NOMO-1 (cell line): ENCODE results near the gene CD9.
A peak's percentile ranks its signal among the peaks of the same experiment; 100 is the strongest.

Experiments used
- DNase-seq, 2 experiments: peaks; one replicate each; lab custom pipeline; 2025; ENCODE audit not compliant: unreplicated experiment in 2 of 2; lab: John Stamatoyannopoulos, UW

The CD9 gene

DNA sequence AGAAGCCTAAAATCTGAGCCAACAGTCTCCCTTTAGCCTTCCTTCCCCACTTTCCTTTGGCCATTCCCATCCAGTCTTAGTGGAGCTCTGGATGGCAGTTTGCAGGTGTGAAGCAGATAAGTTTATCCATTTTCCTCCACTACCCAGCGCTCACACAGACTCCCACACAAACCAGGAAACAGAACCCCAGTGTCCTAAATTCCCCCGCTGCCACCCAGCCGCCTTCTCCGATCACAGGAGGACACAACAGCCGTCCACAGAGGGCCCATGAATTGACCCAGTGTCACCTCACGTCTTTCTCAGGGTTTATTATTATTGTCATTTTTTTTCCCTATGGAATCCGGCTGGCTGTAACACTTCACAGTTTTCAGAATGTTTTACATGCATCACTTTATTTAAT lies 16.4 kb downstream of the CD9 start:
- no peak for DNase-seq

DNA sequence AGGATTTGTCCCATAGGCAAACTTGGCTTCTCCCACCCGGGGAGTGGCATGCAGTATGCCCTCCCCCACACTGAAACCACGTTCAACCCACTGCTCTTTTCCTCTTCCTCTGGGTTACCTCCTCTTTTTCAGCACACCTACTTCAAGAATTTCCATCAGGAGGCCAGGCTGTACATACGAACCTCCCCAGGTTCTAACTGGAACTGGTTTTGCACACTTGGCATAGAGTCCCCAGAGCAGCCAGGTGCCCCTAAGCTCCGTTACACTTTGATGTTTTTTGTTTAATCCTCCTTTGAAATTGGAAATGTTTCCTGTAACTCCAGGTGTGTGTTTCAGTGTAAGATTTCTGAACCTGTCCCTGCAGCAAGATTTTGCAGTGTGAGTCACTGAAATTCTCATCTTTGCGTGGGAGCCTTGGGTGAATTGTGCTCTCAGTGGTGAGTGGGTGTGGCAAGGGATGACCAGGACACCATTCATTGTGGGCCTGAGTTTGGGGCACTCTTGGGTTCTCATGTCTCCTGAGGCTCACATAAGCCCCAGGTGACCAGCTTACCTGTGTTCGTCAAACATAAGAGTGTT lies 18.2 kb downstream of the CD9 start:
- DNase-seq: no peak

DNA sequence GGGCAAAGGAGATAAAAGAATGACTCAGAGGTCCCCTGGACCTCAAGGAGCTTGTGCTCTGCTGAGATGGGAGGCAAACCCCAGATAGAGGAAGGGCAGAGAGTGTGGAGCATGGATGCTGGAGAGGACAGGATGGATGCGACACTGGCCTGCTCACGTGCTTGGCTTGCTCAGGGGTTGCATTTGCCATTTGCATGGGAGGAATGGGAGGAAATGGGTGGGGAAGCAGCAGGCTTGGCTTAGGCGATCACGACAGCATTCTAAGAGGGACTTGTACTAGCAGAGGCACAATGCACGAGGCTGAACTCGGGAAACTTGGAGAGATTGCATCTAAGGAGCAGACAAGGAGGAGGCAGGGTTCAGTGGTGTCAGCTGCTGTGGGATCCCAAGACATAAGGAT lies 19.8 kb downstream of the CD9 start:
- DNase-seq: no peak

DNA sequence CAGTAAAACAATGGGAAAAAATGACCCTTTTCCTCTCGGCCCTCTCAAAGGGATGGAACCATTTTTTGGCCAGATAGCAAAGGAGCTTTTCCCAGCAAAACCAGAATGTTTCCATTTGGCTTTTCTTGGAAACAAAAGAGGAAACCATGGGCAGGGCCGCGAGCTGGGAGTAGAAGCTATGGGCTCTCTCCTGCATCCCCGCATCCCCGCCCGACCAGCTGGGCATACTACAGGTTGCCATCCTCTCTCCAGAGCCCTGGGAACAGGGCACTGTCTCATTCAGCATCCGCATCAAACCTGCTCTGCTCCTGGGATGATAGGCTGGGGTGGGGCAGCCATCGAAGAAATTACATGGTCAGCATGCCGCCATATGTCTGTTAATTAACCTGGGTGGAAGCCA lies 20.9 kb downstream of the CD9 start:
- no peak for DNase-seq

DNA sequence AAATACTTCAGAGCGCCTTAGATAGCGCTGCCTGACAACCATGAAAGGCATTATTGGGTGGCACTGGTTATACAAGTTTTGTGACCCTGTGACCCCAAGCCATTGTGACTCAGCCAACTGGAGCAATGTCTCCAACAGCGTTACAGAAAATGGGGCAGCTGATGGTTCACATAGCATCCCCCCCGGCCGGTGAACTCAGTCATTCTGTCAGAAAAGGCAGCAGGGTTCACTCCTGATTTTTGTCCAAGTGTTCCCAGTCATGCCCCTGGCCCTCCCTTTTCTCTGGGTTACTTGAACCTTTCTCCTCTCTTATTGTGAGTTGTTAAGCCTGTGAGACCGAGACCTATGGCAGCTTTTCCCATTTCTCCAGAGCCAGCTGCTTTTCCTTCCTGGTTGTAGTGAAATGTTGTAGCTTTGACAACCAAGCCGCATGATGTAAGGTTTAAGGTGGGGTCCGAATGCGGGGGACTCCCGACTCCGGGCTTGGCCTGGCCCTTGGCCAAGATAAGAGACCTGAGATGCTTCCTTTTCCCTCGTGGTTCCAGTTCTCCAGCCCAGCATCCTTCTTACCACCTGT lies 22.0 kb downstream of the CD9 start:
- no peak for DNase-seq

DNA sequence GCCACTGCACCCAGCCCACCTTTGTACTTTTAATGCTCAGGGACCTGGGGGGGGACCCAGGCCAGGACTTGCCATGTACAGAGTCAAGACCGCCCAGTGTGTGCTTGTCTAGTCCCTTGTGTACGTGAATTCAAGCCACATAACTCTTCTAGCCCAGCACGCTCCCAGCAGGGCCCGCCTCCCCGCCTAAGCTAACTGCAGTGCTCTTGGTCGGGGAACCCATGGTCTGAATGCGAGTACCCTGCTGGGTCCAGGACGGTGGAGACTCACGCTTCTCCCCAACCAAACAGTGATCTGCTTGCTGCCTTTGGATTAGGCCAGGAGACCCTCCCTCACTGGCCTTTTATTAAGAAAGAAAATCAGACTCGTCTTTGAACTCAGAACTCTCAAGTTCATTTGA lies 23.3 kb downstream of the CD9 start:
- DNase-seq: no peak

DNA sequence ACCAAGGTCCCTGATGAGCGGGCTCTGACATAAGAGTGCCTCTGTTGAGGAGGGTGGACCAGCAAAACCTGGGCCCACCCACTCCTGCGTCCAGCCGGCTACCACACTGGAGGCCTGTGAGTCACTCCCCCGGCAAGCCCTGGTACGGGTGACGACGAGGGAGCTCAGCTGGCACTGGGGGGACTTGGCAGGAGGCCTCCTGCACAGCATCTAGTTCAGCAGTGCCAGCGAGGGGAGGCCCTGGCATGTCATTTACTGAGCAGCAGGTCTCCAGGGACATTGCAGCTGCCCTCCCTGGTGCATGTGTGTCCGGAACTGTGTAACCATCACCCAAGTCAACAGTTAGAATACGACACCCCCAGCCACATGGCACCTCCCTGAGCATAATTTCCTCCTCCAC lies 24.4 kb downstream of the CD9 start:
- no peak for DNase-seq

DNA sequence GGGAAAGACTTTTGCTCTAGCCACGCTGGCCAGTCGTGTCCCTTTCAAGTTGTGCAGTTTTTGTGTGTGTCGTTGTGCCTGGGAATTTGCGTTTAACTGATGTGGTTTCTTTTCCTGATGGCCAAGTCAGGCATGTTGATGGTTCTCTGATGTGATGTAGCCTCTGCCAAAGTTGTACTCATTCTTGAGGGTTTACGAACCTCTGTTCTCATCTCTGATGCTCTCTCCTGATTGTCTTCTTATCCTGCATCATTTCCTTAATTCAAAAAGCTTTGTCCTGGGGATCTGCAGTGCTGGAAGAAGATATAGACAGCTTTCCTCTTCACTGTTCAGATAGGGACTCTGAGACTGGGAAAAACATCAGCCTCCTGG lies 25.4 kb downstream of the CD9 start:
- DNase-seq: no peak

DNA sequence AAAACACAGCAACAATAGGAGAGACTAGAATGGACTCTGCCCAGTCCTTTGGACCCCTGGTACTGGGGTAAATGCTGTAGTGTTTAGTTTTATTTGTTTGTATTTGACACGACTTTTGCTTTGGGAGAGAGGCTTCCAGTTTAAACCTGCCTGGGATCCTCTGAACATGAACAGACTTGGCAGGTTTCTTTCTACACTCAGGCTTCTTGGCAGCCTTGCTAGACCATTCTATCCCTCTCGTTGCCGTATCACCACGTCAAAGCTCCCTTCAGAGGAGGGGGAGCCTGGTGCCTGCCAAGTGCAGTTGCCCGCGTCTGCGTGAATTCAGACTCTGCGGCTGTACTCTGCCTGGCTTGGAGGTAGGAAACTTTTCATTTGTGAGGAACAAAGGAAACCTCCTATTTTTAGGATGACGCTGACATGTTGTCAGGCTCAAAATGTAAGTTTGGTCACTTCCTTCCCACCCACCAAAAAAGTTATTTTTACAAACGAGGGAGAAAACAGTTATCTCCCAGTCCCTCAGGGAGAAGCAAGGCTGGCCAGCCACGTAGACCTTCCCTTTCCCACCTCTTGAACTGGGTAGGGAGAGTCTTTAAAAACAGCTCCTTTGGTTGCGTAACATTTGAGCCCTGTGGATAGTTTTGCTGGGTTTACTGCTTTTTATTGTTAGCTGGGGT lies 25.9 kb downstream of the CD9 start:
- DNase-seq: no peak

DNA sequence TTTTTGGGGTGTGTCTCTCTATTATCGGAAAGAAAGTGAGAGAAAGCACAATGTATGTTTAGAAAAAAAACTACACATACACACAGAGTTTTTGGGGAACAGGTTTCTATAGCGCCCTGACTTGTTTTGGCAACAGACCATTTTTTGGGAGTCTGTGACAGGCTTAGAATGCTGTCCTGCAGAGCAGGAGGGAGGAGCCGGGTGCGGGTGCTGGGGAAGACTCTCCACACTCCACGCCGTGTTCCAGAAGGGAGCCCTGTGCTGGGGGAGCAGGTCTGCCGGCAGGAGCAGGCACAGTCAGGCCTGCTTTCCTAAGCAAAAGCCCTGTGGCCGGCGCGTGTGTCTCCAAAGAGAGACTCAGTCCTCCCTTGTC lies 26.5 kb downstream of the CD9 start:
- no peak for DNase-seq

DNA sequence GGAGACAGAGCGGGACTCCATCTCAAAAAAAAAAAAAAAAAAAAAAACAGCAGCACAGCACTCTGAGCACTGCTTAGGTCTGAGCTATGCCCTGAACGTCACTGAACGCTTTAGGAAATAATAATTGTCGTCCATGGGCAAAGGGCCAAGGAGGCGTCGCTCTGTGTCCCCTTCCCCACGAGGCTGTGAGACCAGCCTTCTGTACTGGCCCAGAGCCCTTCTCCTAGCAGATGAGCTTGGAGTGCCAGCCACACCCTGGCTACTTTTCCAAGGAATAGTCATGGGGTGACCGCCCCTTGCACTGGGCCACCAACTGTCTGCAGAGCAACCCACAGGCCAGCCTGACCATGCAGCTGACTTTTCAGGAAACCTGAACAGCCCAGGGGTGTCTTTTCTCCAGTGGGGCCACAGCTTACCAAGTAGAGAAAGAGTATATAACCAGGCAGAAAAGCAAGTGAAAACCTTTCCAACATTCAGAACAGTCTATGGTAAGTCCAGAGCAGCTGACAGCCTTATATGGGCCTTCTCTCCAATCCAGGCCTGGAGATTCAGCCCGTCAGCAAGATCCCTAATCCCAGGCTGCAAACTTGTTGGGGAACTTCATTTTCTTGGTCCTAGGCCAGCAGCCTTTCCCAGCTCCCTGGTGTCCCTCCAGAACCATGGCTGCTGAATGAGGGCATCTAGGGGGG lies 28.5 kb downstream of the CD9 start:
- no peak for DNase-seq

DNA sequence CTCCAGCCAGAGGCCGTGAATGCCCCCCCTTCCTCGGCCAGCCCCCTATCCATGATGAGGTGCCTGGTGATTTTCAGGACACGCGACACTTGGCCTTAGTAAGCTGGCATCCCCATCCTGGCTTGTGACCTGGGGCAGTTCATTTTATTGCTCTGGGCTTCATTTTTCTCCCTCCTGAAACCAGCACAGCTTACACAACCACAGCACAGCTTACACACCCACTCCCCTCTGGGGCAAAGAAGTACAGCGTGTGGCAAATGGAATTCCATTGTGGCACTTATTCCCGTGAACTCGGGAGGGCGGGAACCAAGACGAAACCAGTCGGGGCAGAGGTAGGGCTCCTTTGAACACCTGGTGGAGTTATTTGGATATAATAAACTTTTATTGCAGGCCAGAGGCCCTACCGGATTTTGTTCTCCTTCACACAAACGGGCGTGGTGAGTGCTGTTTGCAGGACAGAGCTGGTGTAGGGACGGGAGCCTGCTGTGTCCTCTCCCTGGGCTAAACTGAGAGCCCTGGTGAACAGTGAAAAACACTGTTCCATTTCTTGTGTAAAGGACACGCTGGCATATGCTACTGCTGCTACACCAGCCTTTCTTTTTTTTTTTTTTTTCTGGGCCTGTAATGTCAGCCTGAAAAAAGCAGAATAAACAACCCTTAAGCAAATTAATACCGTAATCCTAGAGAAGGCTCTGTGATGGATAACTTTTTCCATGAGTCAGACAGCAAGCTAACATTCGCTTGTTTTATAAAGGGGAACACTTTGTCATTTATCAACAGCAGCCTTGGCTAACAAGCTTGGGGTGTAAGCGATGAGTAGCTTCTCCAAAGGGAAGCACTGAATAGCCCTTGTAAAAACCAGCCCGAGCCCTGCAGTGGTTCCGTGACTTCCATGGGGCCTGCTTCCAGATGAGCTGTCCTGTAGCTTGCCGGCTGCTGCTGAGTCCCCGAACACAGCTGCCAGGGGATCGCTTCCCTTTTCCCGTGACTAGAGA lies 29.3 kb downstream of the CD9 start:
- DNase-seq: peak; percentile 27 to 60

DNA sequence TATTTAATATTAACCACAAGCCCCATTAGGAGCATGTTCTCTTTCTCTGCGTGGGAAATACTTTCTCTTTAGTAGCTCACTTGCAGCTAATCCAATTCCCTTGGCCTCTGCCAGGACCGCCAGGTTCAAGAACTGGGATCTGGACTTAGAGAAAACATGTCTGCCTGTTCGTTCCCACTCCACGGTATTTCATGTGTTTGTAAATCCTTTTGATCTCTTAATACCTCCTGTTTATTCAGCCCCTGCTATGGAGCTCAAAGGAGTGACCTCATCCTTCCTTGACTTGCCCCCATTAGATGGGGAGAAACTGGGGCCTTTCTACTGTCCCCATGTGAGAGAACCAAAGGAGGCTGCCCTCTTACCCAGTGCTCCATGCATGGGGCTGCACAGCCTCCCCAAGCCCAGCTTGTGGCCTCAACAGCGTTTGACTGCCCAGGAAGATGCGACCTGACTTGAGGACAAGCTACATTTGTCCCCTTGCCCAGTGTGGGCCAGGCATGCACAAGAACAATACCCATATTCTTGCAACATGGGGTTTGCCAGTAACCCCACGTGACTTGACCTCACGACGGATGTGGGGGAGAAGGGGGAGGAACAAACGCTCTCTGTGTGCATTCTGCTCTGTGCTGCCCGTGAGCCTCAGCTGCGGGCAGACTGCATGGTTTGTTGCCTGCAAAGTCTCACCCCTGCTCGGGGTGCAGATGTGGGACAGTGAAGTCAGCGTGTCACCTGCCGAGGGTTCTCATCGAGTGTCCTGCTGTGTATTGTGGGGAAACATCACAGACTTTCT lies 30.3 kb downstream of the CD9 start:
- DNase-seq: peak; percentile 87 to 88

DNA sequence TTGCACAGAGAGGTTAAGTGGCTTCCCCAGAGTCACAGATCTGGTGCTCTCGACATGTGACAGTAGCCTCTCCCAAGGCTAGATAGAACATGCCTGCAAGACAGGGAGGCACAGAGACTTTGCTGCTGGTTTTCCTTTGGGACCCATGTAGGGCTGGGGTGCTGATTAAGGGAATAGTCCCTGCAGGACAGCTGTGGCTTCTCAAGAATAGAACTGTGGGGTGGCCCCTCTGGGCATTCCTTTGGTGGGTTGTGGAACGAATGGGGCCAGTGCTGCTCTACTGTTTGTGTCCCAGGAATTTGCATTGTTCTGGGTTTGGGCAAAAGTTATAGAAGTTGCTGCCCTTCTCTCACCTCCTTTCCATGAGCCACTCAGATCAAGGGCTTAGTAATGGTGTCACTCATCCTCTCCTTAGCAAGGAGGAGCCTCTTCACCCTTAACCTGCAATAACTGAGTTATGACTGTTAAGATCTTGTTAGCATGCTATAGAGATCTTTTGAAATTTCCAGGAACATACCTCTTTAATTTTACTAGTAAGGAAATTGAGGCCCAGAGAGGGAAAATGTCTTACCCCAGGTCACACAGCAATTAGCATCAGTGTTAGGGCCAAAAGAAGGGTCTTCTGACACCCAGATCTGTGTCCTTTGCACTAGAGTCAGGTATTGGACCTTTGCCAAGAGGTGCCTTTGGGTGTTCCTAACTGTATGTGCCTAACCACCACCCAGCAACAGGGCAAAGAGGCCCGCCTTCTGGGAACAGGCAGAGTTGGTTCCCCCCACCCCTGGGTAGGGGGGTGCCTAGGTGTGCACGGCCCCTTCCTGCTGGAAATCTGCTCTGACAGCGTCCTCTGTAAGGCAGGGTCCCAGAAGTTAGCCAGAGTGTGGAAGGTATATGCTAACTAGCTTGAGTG lies 31.4 kb downstream of the CD9 start:
- DNase-seq: no peak

DNA sequence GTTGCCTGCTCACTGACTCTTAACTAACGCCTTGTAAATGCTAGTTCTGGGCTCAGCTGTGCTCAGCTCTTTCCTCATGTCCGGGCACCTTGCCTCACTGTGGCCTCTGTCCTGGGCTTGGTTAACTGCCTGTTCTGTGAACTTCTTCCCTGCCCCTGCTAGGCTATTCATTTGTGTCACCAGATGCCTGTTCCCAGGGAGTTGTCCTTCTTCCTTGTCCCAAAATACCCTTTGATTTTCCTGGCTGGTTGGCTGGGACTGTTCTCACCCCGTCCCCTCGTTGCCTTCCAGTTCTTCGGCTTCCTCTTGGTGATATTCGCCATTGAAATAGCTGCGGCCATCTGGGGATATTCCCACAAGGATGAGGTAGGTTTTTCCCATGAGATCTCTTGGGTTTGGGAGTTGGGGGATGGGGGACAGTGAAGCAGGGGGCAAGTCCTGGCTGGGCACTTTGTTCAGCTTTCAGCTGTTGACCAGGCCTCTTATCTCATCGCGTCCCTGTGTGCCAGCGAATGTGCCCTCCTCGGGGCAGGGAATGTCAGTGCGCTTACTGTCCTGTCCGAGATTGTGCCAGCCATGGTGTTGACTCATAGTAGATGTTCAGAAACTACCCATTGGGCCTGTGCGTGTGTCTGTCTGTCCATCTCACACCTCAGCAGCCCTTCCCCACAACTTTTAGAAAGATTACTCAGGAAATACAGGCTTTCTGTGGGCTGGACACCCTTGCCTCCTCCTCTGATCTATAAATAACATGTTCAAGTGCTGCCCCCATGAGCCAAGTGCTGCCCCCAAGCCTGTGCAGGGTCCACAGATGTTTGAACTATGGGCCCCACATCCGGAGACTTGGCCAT lies 33.1 kb downstream of the CD9 start:
- no peak for DNase-seq

DNA sequence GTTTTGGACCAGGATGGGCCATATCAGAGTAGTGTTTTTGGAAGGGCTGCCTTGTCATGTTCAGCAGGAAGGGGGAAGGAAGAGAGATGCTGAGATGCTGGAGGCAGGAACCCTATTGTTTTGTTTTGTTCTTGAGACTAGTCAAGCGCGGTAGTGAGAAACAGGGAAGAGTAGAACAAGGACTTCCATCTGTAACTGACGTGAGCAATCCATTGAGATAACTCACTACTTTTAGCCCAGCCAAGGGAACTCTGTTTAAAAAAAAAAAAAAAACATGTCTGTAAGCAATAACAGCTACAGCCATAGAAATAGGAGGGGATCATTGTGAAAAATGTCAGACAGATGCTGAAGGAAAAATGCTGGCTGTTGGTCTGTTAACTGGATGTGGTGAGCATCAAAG lies 34.0 kb downstream of the CD9 start:
- DNase-seq: no peak

DNA sequence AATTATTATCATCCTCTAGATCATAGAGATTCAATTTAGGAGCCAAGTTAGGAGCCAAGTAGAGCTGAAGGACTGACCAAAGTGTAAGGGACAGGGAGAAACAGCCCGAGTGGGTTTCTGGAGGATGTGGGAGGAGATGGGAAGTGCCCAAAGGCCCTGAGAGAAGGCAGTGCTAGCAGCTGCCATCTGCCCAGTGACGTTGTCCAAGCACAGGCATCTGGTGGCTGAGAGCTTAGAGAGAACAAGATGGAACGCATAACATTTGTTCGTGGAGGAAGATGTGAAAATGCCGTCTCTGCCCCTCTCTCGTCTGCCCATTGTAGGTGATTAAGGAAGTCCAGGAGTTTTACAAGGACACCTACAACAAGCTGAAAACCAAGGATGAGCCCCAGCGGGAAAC lies 34.7 kb downstream of the CD9 start:
- DNase-seq: no peak

DNA sequence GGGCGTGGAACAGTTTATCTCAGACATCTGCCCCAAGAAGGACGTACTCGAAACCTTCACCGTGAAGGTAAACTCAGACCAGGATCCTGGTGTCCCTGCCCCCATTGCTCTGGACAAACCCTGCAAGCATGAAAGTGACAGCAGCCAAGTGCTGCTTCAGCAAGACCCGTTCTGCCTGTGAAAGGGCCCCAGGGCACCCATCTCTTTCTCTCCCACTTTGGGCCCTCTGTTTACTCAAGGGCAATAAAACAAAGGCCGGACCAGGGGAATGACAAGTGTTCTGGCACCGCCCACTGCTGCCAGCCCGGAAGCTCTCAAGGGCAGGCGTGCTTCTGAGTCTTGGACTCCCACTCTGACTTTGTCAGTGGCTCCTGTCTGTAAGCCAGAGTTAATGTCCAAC lies 35.3 kb downstream of the CD9 start:
- DNase-seq: no peak
